Activated T-cell treated with anti-CD3 and anti-CD28 coated beads for 4 hours (primary cell): Measurements from ENCODE around the gene PCK2.
A peak's percentile ranks its signal among the peaks of the same experiment; 100 is the strongest.

Experiments used
- DNase-seq: peaks from one replicate; pipeline ENCODE4 v3.0.0-alpha.2; 2020

The PCK2 gene

DNA sequence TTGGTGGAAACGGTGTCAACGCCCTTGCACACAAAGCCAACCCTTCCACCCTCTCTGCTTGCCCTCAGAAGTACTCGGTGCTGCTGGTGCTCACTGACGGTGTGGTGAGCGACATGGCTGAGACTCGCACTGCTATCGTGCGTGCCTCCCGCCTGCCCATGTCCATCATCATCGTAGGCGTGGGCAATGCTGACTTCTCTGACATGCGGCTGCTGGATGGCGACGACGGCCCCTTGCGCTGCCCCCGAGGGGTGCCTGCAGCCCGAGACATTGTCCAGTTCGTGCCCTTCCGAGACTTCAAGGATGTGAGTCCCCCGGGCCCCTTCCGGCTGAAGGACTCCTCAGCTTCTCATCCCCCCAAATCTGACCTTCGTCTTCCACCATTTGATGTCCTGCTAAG lies 17.0 kb upstream of the PCK2 start:
- DNase-seq: no peak

DNA sequence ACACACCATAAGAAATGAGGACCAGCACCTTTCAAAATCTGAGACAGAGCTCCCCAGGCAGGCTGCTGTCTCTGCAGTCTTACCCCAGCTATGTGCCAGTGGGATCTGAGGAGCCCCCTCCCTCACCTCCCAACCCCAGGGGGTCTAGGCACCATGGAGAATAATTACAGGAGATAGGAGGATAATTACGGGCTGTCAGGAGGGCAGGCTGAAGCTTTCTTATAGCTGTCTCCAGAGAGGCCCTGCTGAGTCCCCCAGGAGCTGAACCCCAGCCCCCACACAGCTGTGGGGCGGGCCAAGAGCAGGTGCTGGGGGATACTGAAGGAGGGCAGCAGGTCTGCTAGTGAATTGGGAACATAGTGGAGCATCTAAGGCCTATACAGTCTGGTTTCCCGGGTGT lies 16.0 kb upstream of the PCK2 start:
- DNase-seq: no peak

DNA sequence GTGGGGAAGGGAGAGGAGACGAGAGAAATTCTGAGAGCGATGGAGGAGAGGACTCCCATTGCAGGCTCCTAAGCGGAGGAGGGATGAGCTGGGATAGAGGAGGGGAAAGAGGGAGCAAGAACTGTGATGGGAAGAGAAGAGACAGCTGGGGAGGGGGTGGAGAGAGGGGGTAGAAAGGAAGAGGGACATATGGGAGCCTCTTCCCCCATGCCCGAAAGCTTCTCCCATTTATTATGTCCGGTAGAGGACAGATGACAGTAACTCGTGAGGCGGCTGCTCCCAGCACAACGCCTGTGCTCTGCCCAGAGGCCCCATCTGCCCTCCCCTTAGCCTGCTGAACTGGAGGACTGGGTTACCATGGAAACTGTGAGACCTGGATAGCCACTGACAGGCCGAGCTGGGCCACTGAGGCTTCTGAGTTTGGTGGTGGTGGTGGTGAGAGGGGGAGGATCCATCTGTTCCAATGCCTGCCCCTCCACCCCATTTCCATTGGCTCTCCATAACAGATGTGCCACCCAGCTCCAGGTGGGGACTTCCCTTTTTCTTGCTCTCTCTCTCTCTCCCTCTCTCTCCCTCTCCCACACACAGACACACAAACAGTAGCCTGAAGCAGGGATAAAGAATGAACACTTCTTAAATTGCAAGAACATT lies 14.5 kb upstream of the PCK2 start:
- no peak for DNase-seq

DNA sequence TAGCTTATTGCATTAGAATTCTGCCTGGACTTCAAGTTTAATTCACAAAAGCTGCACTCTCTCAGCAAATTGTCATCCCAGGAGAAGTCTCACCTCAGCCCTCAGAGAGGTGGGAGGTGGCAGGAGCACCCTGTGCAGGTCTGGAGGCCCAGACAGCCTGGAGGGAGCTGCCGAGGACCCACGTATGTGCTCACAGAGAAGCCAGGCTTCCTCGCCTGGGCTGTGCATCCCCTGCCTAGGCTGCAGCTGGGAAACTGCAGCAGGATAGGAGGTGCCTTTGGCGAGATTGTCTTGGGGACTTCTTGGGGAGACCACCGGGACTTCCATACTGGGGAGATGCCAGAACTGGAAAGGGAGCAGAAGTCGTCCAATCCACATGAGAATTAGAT lies 14.0 kb upstream of the PCK2 start:
- no peak for DNase-seq

GRCh38 chr14:24080888-24081738 lies 13.0 kb upstream of the PCK2 start:
- DNase-seq: peak; percentile 52

DNA sequence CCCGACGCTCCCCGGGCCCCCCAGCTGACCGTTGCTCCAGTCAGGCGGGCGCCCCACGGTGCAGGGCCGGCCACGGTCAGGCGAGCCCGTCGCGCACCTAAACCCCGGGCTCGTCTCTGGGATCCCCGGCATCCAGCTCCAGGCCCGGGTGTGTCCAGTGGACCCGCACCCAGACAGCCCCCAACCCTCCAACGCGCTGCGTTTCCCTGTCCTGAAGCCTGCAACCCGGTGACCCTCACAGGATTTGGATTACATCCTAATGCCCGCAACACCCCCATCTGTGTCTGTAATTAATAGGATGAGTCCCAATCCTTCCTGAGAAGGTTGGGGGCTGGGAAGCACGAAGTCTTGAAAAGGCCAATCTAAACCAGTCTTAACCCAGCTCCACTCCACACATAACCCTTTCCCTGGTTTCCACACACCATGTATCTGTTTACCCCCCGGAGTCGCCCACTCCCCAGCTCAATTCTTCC lies 12.3 kb upstream of the PCK2 start:
- DNase-seq: no peak

- no peak for DNase-seq
Measured at GRCh38 chr14:24082411-24083080, 11.6 kb upstream of the PCK2 start.

- no peak for DNase-seq
Measured at GRCh38 chr14:24083462-24083861, 10.6 kb upstream of the PCK2 start.

GRCh38 chr14:24084440-24084839 lies 9.7 kb upstream of the PCK2 start:
- DNase-seq: no peak

- no peak for DNase-seq
Measured at GRCh38 chr14:24085215-24085614, 8.9 kb upstream of the PCK2 start.

- DNase-seq: no peak
Measured at GRCh38 chr14:24086193-24086955, 7.7 kb upstream of the PCK2 start.

GRCh38 chr14:24087004-24087403 lies 7.1 kb upstream of the PCK2 start:
- DNase-seq: no peak

- no peak for DNase-seq
Measured at GRCh38 chr14:24088095-24088494, 6.0 kb upstream of the PCK2 start.

- DNase-seq: no peak
Measured at GRCh38 chr14:24089890-24090289, 4.2 kb upstream of the PCK2 start.

- DNase-seq: no peak
Measured at GRCh38 chr14:24092110-24092504, 2.0 kb upstream of the PCK2 start.

- no peak for DNase-seq
Measured at GRCh38 chr14:24092505-24093206, 1.5 kb upstream of the PCK2 start.

DNA sequence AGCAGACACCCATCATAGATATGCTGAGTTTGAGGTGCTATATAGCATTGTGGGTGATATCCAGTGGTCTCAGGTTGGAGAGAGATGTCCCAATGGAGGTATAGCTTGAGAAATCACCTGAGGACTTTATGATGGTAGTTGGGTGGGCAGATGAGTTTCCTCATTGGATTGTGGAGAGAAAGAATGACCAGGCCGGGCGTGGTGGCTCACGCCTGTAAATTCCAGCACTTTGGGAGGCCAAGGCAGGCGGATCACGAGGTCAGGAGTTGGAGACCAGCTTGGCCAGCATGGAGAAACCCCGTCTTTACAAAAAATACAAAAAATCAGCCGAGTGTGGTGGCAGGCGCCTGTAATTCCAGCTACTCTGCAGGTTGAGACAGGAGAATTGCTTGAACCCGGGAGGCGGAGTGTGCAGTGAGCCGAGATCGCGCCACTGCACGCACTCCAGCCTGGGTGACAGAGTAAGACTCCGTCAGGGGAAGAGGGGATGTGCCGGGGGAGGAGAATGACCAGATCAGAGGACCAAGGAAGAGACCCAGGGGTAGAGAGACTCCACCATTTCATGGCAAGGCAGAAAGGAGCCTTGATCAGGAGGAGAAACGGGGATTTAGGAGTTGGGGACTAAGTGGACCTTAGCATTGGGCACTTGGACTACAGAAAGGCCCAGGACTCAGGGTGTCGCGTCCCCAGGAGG lies 757 bp upstream of the PCK2 start:
- DNase-seq: no peak

DNA sequence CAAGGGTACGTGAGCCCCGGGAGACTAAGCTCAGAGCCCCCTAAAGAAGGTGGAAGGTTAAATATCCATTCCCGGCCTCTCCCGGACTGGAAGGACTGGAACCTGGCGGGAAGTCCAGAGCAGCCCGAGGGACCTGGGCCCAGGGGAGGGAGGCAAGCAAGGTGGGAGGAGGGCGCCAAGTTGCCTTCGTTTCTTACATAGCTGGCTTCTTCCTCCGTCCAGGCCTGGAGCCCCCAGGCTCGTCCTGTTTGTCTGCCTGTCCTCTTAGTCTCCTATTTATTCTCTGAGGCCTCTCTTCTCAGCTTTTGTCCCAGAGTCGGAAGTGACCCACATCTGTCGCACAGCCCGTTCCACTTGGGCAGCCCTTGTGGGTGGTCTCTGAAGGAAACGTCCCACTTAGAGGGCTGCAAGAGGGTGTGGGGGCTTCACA lies 745 bp downstream of the PCK2 start:
- no peak for DNase-seq

GRCh38 chr14:24095271-24096068 lies 1.4 kb downstream of the PCK2 start:
- no peak for DNase-seq

GRCh38 chr14:24096545-24097181 lies 2.6 kb downstream of the PCK2 start:
- DNase-seq: no peak
